HEK293T (cell line): Measurements from ENCODE around the gene SEMA3B.

ENCODE experiments used
- ELF4 ChIP-seq: fragments of 450-650 bp; IDR thresholded peaks from 2 replicates; pipeline ENCODE4 v1.6.1; 2017; ENCODE audit warnings: antibody characterized with exemption
- FOXA1 ChIP-seq: fragments of 450-650 bp; IDR thresholded peaks from 2 replicates; pipeline ENCODE4 v1.6.1; 2016; ENCODE audit warnings: mild to moderate bottlenecking
- FOXM1 ChIP-seq: fragments of 450-650 bp; IDR thresholded peaks from 2 replicates; pipeline ENCODE4 v1.6.1; 2017; ENCODE audit warnings: mild to moderate bottlenecking, borderline replicate concordance
- HDGF ChIP-seq: fragments of 450-650 bp; IDR thresholded peaks from 2 replicates; pipeline ENCODE4 v1.6.1; 2017; ENCODE audit warnings: antibody characterized with exemption, borderline replicate concordance
- NFRKB ChIP-seq: fragments of 450-650 bp; IDR thresholded peaks from 2 replicates; pipeline ENCODE4 v1.6.1; 2016; ENCODE audit warnings: mild to moderate bottlenecking, moderate library complexity
- SP1 ChIP-seq: fragments of 450-650 bp; IDR thresholded peaks from 2 replicates; pipeline ENCODE4 v1.6.1; 2017
- SUZ12 ChIP-seq: fragments of 450-650 bp; IDR thresholded peaks from 2 replicates; pipeline ENCODE4 v1.6.1; 2016; ENCODE audit warnings: mild to moderate bottlenecking
- ZNF384 ChIP-seq: fragments of 450-650 bp; IDR thresholded peaks from 2 replicates; pipeline ENCODE4 v1.6.1; 2016
- TF ChIP-seq, protein P1 (sequence below): fragments of 450-650 bp; IDR thresholded peaks from 2 replicates; pipeline ENCODE4 v1.6.1; 2016

- TF ChIP-seq FOXA1 (no peak), NFRKB (no peak), ZNF384 (no peak), SP1 (no peak), HDGF (no peak), FOXM1 (no peak), SUZ12 (no peak), ELF4 (no peak)
- TF ChIP-seq, protein P1, sequence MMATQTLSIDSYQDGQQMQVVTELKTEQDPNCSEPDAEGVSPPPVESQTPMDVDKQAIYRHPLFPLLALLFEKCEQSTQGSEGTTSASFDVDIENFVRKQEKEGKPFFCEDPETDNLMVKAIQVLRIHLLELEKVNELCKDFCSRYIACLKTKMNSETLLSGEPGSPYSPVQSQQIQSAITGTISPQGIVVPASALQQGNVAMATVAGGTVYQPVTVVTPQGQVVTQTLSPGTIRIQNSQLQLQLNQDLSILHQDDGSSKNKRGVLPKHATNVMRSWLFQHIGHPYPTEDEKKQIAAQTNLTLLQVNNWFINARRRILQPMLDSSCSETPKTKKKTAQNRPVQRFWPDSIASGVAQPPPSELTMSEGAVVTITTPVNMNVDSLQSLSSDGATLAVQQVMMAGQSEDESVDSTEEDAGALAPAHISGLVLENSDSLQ = no peak
Measured at GRCh38 chr3:50266836-50267235, 2.1 kb upstream of the SEMA3B start.
